Vagina (tissue), 2 donors: ENCODE data around the gene ENTREP3. TPM values are rescaled to one million over a fixed set of nuclear protein-coding genes. Genes with fewer than 3 reads are reported as not detected.

Source experiments
- DNase-seq, 2 donors: peaks; one replicate each; pipeline ENCODE4 v3.0.0-alpha.2; 2017; ENCODE audit errors: extremely low spot score in 2 of 2
- H3K27ac ChIP-seq: fragments of 200-600 bp; sonication (generic); one replicate; pipeline ENCODE4 v1.5.1; 2019
- H3K27me3 ChIP-seq: fragments of 200-600 bp; sonication (generic); one replicate; pipeline ENCODE4 v1.5.1; 2019
- H3K36me3 ChIP-seq, 2 donors: fragments of 200-600 bp; sonication (generic); one replicate each; pipeline ENCODE4 v1.5.1; 2017 to 2019
- H3K4me1 ChIP-seq: fragments of 200-600 bp; sonication (generic); one replicate; pipeline ENCODE4 v1.5.1; 2019
- H3K4me3 ChIP-seq, 2 donors: fragments of 200-600 bp; sonication (generic); 1 replicate in 1 of 2; 2 replicates in 1 of 2; pipeline ENCODE4 v1.5.1; 2016 to 2019
- H3K9me3 ChIP-seq: fragments of 200-600 bp; sonication (generic); one replicate; pipeline ENCODE4 v1.5.1; 2019
- CTCF ChIP-seq, 3 experiments: fragments of 450-650 bp in 2 of 3; fragments of 200-600 bp in 1 of 3; sonication (generic) in 1 of 3; IDR thresholded peaks; one replicate each; pipeline ENCODE4 v1.5.1; 2017 to 2019; ENCODE audit warnings: antibody characterized with exemption in 3 of 3, mild to moderate bottlenecking in 2 of 3, moderate library complexity in 2 of 3
- POLR2A ChIP-seq, 2 donors: fragments of 450-650 bp; IDR thresholded peaks; one replicate each; pipeline ENCODE4 v1.6.1; 2017; ENCODE audit warnings: antibody characterized with exemption in 2 of 2, mild to moderate bottlenecking in 2 of 2, moderate library complexity in 2 of 2
- POLR2AphosphoS5 ChIP-seq, 2 donors: sonication (generic); formaldehyde crosslinking; IDR thresholded peaks; one replicate each; pipeline ENCODE4 v1.9.0; 2017; ENCODE audit warnings: antibody characterized with exemption in 2 of 2, mild to moderate bottlenecking in 2 of 2, low read depth in 1 of 2; ENCODE audit not compliant: insufficient read depth in 1 of 2
- intact Hi-C: fragments of 100-400 bp; cut with DNase I; formaldehyde crosslinking; loops from one replicate; pipeline ENCODE4 v1.15.1; 2023
- total RNA-seq: library from RNA; depleted of rRNA; stranded (reverse); fragments of >200 nt; gene quantifications from one replicate; pipeline ENCODE4 v1.2.3, GENCODE V29; 2016

ENTREP3 gene
- total RNA-seq, 1 donor from 2014 or later, result 21.1 TPM

DNA sequence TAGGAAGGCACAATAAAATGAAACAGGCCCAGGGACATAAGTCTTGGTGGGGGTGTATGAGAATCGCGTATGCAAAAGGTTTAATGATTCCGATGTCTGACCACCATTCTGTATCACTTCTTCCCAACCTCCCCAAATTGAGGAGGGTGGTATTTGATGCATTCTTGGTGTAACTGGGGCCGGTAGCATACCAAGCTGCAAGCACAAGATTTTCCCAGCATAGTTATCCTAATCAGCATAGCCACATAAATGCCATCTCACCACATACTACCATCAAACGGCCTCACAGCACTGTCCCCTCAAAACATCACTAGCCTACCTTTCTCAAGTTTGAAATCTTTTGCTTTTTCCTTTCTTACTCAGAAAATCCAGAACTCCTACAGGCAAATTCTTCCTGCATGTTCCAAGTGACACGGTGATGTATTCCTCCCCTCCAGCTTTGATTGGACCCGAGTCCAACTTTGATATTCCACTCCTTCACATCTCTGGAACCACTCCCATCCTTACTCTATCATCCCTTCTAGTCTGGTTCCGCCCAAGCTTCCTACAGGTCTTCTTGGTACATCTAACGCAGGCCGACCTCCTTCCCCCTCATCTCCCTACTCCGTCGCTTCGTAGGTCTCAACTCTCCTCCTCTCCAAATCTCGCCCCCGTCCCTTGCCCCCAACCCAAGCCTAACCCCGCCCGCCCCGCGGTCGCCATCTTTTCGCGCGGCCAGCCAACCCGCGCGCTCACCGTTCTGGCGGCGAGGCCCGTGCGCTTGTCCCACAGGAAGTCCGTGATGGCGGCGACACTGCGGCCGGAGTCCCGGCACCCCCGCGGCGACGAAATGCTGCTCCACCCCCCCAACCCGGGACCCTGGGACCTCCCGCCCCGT, 17.4 kb upstream of the ENTREP3 start:
- H3K4me1 ChIP-seq, result peaks cover 24% of the 10 kb centered on the region
- no peaks in the 10 kb centered on the region for H3K9me3 ChIP-seq
- no peaks in the 10 kb centered on the region for H3K27me3 ChIP-seq
- TF ChIP-seq POLR2AphosphoS5 (IDR thresholded peaks at IDR 0.05; ENCODE audit: insufficient read depth in 1 of 2, low read depth in 1 of 2), result no peak
- no peak for TF ChIP-seq CTCF (IDR thresholded peaks at IDR 0.05)
- no peak for TF ChIP-seq POLR2A (IDR thresholded peaks at IDR 0.05)
- H3K27ac ChIP-seq, result peak overlapping the region; percentile 93
- H3K36me3 ChIP-seq, result peaks cover 5 to 32% of the 10 kb centered on the region in 2 donors
- intact Hi-C loops, result no loop called here
- DNase-seq, result no peak
- peak overlapping the region; percentile 81 to 83 for H3K4me3 ChIP-seq

DNA sequence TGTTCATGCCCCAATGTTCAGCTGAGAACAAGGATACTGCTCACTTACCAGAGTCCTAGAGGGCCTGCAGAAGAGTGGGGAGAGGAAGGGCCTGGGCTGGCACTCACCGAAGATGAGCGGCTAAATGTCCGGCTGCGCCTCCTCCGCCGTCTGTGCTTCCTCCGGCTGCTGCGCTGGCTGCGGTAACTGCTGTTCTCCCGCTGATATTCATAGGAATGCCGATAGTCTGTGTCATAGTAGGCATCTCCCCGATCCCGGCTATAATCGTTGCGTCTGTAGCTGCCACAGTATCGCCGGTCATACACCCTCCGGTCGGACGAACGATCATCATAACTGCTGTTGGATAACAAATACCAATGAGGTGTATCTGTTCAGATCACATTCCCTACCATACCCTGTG, 14.1 kb upstream of the ENTREP3 start:
- no peak for TF ChIP-seq CTCF (IDR thresholded peaks at IDR 0.05)
- TF ChIP-seq POLR2A (IDR thresholded peaks at IDR 0.05), result no peak
- TF ChIP-seq POLR2AphosphoS5 (IDR thresholded peaks at IDR 0.05; ENCODE audit: insufficient read depth in 1 of 2, low read depth in 1 of 2), result no peak
- H3K27me3 ChIP-seq, result no peaks in the 10 kb centered on the region
- DNase-seq, result no peak
- no peak overlapping the region for H3K27ac ChIP-seq
- H3K36me3 ChIP-seq, result peaks cover 5 to 64% of the 10 kb centered on the region in 2 donors
- intact Hi-C loops, result no loop called here
- H3K9me3 ChIP-seq, result no peaks in the 10 kb centered on the region
- no peak overlapping the region for H3K4me3 ChIP-seq
- peaks cover 22% of the 10 kb centered on the region for H3K4me1 ChIP-seq

DNA sequence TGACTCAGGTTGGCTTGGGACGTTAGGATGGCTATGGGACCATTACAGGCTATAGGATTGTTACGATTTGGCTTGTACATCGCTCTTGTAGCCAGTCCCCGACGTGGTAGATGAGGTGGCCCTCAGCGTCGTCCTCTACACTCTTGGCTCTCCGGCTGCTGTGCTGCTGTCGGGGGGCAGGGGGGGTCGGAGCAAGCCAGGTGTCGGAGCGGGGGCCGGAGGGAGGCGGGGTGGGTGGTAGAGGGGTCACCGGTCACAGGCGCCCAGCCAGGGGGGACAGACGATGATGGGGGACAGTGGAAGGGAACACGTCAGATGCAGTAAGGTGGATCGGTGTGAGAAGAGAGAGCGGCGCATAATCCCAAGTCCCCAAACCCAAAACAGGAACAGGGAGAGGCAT, 13.3 kb upstream of the ENTREP3 start:
- H3K36me3 ChIP-seq, result peaks cover 5 to 70% of the 10 kb centered on the region in 2 donors
- no peaks in the 10 kb centered on the region for H3K27me3 ChIP-seq
- no peak for TF ChIP-seq POLR2AphosphoS5 (IDR thresholded peaks at IDR 0.05; ENCODE audit: insufficient read depth in 1 of 2, low read depth in 1 of 2)
- no peak for TF ChIP-seq CTCF (IDR thresholded peaks at IDR 0.05)
- TF ChIP-seq POLR2A (IDR thresholded peaks at IDR 0.05), result no peak
- no peak for DNase-seq
- H3K9me3 ChIP-seq, result no peaks in the 10 kb centered on the region
- intact Hi-C loops, result no loop called here
- H3K4me1 ChIP-seq, result peaks cover 18% of the 10 kb centered on the region
- H3K27ac ChIP-seq, result no peak overlapping the region
- no peak overlapping the region for H3K4me3 ChIP-seq

DNA sequence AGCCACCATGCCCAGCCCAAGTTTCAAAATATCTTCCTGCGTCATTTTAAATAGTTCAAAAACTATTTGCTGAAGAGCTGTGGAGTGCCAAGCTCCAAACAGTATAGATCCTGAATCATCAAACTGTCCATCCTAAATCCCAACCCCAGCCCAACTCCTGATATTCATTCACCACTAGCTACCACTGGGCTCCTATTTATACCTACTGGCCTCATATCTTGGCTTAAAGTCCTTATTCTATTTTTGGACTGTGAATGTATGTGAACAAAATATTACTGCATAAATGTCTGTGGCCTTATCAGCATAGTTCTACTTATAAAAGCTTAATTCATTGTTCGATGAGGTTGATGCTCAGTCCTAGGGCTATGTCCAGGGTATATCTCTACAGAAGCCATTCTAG, 12.1 kb upstream of the ENTREP3 start:
- intact Hi-C loops, result no loop called here
- H3K4me3 ChIP-seq, result no peak overlapping the region
- no peaks in the 10 kb centered on the region for H3K27me3 ChIP-seq
- no peaks in the 10 kb centered on the region for H3K9me3 ChIP-seq
- DNase-seq, result no peak
- no peak overlapping the region for H3K27ac ChIP-seq
- H3K36me3 ChIP-seq, result peaks cover 5 to 77% of the 10 kb centered on the region in 2 donors
- TF ChIP-seq CTCF (IDR thresholded peaks at IDR 0.05) (no peak), POLR2AphosphoS5 (IDR thresholded peaks at IDR 0.05; ENCODE audit: insufficient read depth in 1 of 2, low read depth in 1 of 2) (no peak), POLR2A (IDR thresholded peaks at IDR 0.05) (no peak)
- peaks cover 18% of the 10 kb centered on the region for H3K4me1 ChIP-seq

DNA sequence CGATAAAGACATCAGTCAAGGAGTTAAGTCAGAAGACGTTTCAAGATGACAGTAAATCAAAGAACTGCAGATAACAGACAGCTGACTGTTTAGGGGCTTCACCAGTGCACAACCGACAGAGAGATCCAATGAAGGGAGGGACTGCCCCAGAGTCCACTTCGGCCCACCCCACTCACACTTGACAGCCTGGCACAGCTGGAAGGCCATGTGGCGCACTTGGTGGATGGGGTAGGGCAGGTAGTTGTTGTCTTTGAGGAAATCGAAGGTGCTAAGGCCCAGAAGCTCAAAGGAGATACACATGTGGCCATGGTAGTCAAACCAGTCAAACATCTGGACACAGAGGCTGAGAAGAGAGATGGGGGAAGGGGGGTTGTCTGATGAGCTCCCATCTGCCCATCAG, 11.3 kb upstream of the ENTREP3 start:
- Histone ChIP-seq H3K27me3 (no peaks in the 10 kb centered on the region), H3K36me3 (peaks cover 5 to 77% of the 10 kb centered on the region in 2 donors), H3K4me1 (peaks cover 12% of the 10 kb centered on the region), H3K27ac (no peak overlapping the region), H3K9me3 (no peaks in the 10 kb centered on the region), H3K4me3 (no peak overlapping the region)
- no peak for TF ChIP-seq POLR2AphosphoS5 (IDR thresholded peaks at IDR 0.05; ENCODE audit: insufficient read depth in 1 of 2, low read depth in 1 of 2)
- no peak for DNase-seq
- intact Hi-C loops, result no loop called here
